ENCODE measurements around the gene USP32. TPM values are rescaled to one million over a fixed set of nuclear protein-coding genes. Genes with fewer than 3 reads are reported as not detected.

USP32 gene
- total and polyA plus RNA-seq, 7 experiments from 2014 or later: 6.6 to 58.1 (median 35.2) TPM

- no peak overlapping the region for H3K4me3 Mint-ChIP-seq
- DNase-seq (no peak), ATAC-seq (no peak)
- H3K9me3 ChIP-seq (ENCODE audit: control insufficient read depth in 2 of 3, low read length in 3 of 3): no peaks in the 10 kb centered on the region
- intact Hi-C loops (cut with micrococcal nuclease): no loop called here
- no peaks in the 10 kb centered on the region for H3K4me1 ChIP-seq (ENCODE audit: control insufficient read depth in 2 of 2, insufficient read depth in 2 of 2, low read length in 2 of 2)
- ChIA-PET POLR2A (no interaction called here), CTCF (no interaction called here)
- H3K27me3 ChIP-seq (ENCODE audit: control insufficient read depth in 2 of 2, insufficient read depth in 2 of 2, low read length in 2 of 2): no peaks in the 10 kb centered on the region
- H3K27ac ChIP-seq (ENCODE audit: low read depth, low read length): no peak overlapping the region
- peaks cover 0 to 3% (median 0%) of the 10 kb centered on the region in 5 donors for H3K36me3 Mint-ChIP-seq
- peaks cover 0 to 3% (median 0%) of the 10 kb centered on the region in 11 donors for H3K9me3 Mint-ChIP-seq
- H3K27me3 Mint-ChIP-seq: peaks cover 25 to 53% (median 36%) of the 10 kb centered on the region in 5 donors
- H3K36me3 ChIP-seq (ENCODE audit: control insufficient read depth in 2 of 3, insufficient read depth in 3 of 3, low read length in 3 of 3): no peaks in the 10 kb centered on the region
- H3K27ac Mint-ChIP-seq: no peak overlapping the region
- no peak overlapping the region for H3K4me3 ChIP-seq (ENCODE audit: low read length)
- no peaks in the 10 kb centered on the region for H3K4me1 Mint-ChIP-seq
Observed at GRCh38 chr17:60156746-60157145, 235.2 kb downstream of the USP32 start.

GRCh38 chr17:60155815-60156214 is 236.1 kb downstream of the USP32 start:
- H3K27me3 Mint-ChIP-seq: peaks cover 34 to 55% (median 42%) of the 10 kb centered on the region in 5 donors
- Histone ChIP-seq H3K27ac (ENCODE audit: low read depth, low read length) (no peak overlapping the region), H3K36me3 (ENCODE audit: control insufficient read depth in 2 of 3, insufficient read depth in 3 of 3, low read length in 3 of 3) (no peaks in the 10 kb centered on the region), H3K27me3 (ENCODE audit: control insufficient read depth in 2 of 2, insufficient read depth in 2 of 2, low read length in 2 of 2) (no peaks in the 10 kb centered on the region), H3K9me3 (ENCODE audit: control insufficient read depth in 2 of 3, low read length in 3 of 3) (no peaks in the 10 kb centered on the region), H3K4me3 (ENCODE audit: low read length) (no peak overlapping the region), H3K4me1 (ENCODE audit: control insufficient read depth in 2 of 2, insufficient read depth in 2 of 2, low read length in 2 of 2) (peaks cover 3 to 5% of the 10 kb centered on the region in 2 donors)
- ATAC-seq (no peak), DNase-seq (no peak)
- peaks cover 0 to 3% (median 0%) of the 10 kb centered on the region in 11 donors for H3K9me3 Mint-ChIP-seq
- H3K4me1 Mint-ChIP-seq: peaks cover 1 to 8% (median 8%) of the 10 kb centered on the region in 7 donors
- H3K36me3 Mint-ChIP-seq: peaks cover 0 to 3% (median 0%) of the 10 kb centered on the region in 5 donors
- intact Hi-C loops (cut with micrococcal nuclease): no loop called here
- H3K4me3 Mint-ChIP-seq: no peak overlapping the region
- no peak overlapping the region for H3K27ac Mint-ChIP-seq
- ChIA-PET POLR2A (no interaction called here), CTCF (no interaction called here)

- Histone ChIP-seq H3K27me3 (ENCODE audit: control insufficient read depth in 2 of 2, insufficient read depth in 2 of 2, low read length in 2 of 2) (no peaks in the 10 kb centered on the region), H3K4me3 (ENCODE audit: low read length) (no peak overlapping the region), H3K36me3 (ENCODE audit: control insufficient read depth in 2 of 3, insufficient read depth in 3 of 3, low read length in 3 of 3) (no peaks in the 10 kb centered on the region), H3K9me3 (ENCODE audit: control insufficient read depth in 2 of 3, low read length in 3 of 3) (no peaks in the 10 kb centered on the region), H3K4me1 (ENCODE audit: control insufficient read depth in 2 of 2, insufficient read depth in 2 of 2, low read length in 2 of 2) (peaks cover 6% of the 10 kb centered on the region in 2 donors), H3K27ac (ENCODE audit: low read depth, low read length) (no peak overlapping the region)
- CTCF ChIA-PET: no interaction called here
- Mint-ChIP-seq H3K9me3 (peaks cover 0 to 3% (median 0%) of the 10 kb centered on the region in 11 donors), H3K27me3 (peaks cover 35 to 55% (median 45%) of the 10 kb centered on the region in 5 donors), H3K4me1 (peaks cover 4 to 12% (median 11%) of the 10 kb centered on the region in 7 donors), H3K36me3 (peaks cover 0 to 3% (median 0%) of the 10 kb centered on the region in 5 donors), H3K27ac (no peak overlapping the region), H3K4me3 (no peak overlapping the region)
- no peak for ATAC-seq
- intact Hi-C loops (cut with micrococcal nuclease): no loop called here
- no peak for DNase-seq
- POLR2A ChIA-PET: no interaction called here
Observed at GRCh38 chr17:60155427-60155814, 236.5 kb downstream of the USP32 start.

- CTCF ChIA-PET: no interaction called here
- peaks cover 6% of the 10 kb centered on the region in 2 donors for H3K4me1 ChIP-seq (ENCODE audit: control insufficient read depth in 2 of 2, insufficient read depth in 2 of 2, low read length in 2 of 2)
- peaks cover 0 to 3% (median 0%) of the 10 kb centered on the region in 5 donors for H3K36me3 Mint-ChIP-seq
Observed at GRCh38 chr17:60154616-60155426, 237.1 kb downstream of the USP32 start.

GRCh38 chr17:60153606-60154390 is 238.1 kb downstream of the USP32 start:
- no peak for ATAC-seq
- peaks cover 0 to 3% (median 0%) of the 10 kb centered on the region in 5 donors for H3K36me3 Mint-ChIP-seq

More at GRCh38 chr17:60154616-60155426, 237.1 kb downstream of the USP32 start:
- Mint-ChIP-seq H3K27me3 (peaks cover 33 to 51% (median 41%) of the 10 kb centered on the region in 5 donors), H3K27ac (no peak overlapping the region), H3K4me1 (peaks cover 4 to 12% (median 11%) of the 10 kb centered on the region in 7 donors), H3K4me3 (no peak overlapping the region), H3K9me3 (peaks cover 0 to 3% (median 0%) of the 10 kb centered on the region in 11 donors)
- intact Hi-C loops (cut with micrococcal nuclease): no loop called here
- no peaks in the 10 kb centered on the region for H3K9me3 ChIP-seq (ENCODE audit: control insufficient read depth in 2 of 3, low read length in 3 of 3)
- H3K36me3 ChIP-seq (ENCODE audit: control insufficient read depth in 2 of 3, insufficient read depth in 3 of 3, low read length in 3 of 3): no peaks in the 10 kb centered on the region
- DNase-seq: no peak
- no peak for ATAC-seq
- POLR2A ChIA-PET: no interaction called here
- H3K4me3 ChIP-seq (ENCODE audit: low read length): no peak overlapping the region
- no peak overlapping the region for H3K27ac ChIP-seq (ENCODE audit: low read depth, low read length)
- H3K27me3 ChIP-seq (ENCODE audit: control insufficient read depth in 2 of 2, insufficient read depth in 2 of 2, low read length in 2 of 2): no peaks in the 10 kb centered on the region

GRCh38 chr17:60151355-60151754 is 240.6 kb downstream of the USP32 start:
- Histone ChIP-seq H3K27ac (ENCODE audit: low read depth, low read length) (no peak overlapping the region), H3K4me3 (ENCODE audit: low read length) (no peak overlapping the region), H3K4me1 (ENCODE audit: control insufficient read depth in 2 of 2, insufficient read depth in 2 of 2, low read length in 2 of 2) (peaks cover 6% of the 10 kb centered on the region in 2 donors), H3K36me3 (ENCODE audit: control insufficient read depth in 2 of 3, insufficient read depth in 3 of 3, low read length in 3 of 3) (no peaks in the 10 kb centered on the region), H3K9me3 (ENCODE audit: control insufficient read depth in 2 of 3, low read length in 3 of 3) (no peaks in the 10 kb centered on the region), H3K27me3 (ENCODE audit: control insufficient read depth in 2 of 2, insufficient read depth in 2 of 2, low read length in 2 of 2) (peaks cover 0 to 5% of the 10 kb centered on the region in 2 donors)
- peak overlapping the region in 7 of 10 donors; percentile 1 to 73 (median 61) for H3K4me3 Mint-ChIP-seq
- POLR2A ChIA-PET: interaction anchor here (0.6 kb wide), 1 partner anchor 78 kb away, joined by 3 read pairs; no protein-coding TSS in a partner anchor
- H3K27me3 Mint-ChIP-seq: peaks cover 57 to 69% (median 66%) of the 10 kb centered on the region in 5 donors
- CTCF ChIA-PET: no interaction called here
- ATAC-seq (peak; percentile 63), DNase-seq (no peak)
- peaks cover 4 to 18% (median 16%) of the 10 kb centered on the region in 7 donors for H3K4me1 Mint-ChIP-seq
- H3K36me3 Mint-ChIP-seq: peaks cover 0 to 3% (median 0%) of the 10 kb centered on the region in 5 donors
- H3K27ac Mint-ChIP-seq: no peak overlapping the region
- H3K9me3 Mint-ChIP-seq: peaks cover 0 to 3% (median 0%) of the 10 kb centered on the region in 11 donors
- intact Hi-C loops (cut with micrococcal nuclease): no loop called here

More at GRCh38 chr17:60153606-60154390, 238.1 kb downstream of the USP32 start:
- H3K9me3 Mint-ChIP-seq: peaks cover 0 to 3% (median 0%) of the 10 kb centered on the region in 11 donors
- DNase-seq: no peak
- no peaks in the 10 kb centered on the region for H3K9me3 ChIP-seq (ENCODE audit: control insufficient read depth in 2 of 3, low read length in 3 of 3)
- intact Hi-C loops (cut with micrococcal nuclease): no loop called here
- ChIA-PET POLR2A (no interaction called here), CTCF (no interaction called here)
- peaks cover 4 to 18% (median 16%) of the 10 kb centered on the region in 7 donors for H3K4me1 Mint-ChIP-seq
- H3K36me3 ChIP-seq (ENCODE audit: control insufficient read depth in 2 of 3, insufficient read depth in 3 of 3, low read length in 3 of 3): no peaks in the 10 kb centered on the region
- peaks cover 6% of the 10 kb centered on the region in 2 donors for H3K4me1 ChIP-seq (ENCODE audit: control insufficient read depth in 2 of 2, insufficient read depth in 2 of 2, low read length in 2 of 2)
- no peak overlapping the region for H3K4me3 ChIP-seq (ENCODE audit: low read length)
- no peak overlapping the region for H3K4me3 Mint-ChIP-seq
- peaks cover 37 to 56% (median 44%) of the 10 kb centered on the region in 5 donors for H3K27me3 Mint-ChIP-seq
- H3K27me3 ChIP-seq (ENCODE audit: control insufficient read depth in 2 of 2, insufficient read depth in 2 of 2, low read length in 2 of 2): no peaks in the 10 kb centered on the region
- H3K27ac Mint-ChIP-seq: no peak overlapping the region
- no peak overlapping the region for H3K27ac ChIP-seq (ENCODE audit: low read depth, low read length)
